Liver (tissue), 9 donors: Measurements from ENCODE around the gene SLC16A2. TPM values are rescaled to one million over a fixed set of nuclear protein-coding genes. Genes with fewer than 3 reads are reported as not detected.

Experiments
- DNase-seq: peaks from one replicate; pipeline ENCODE4 v3.0.0-alpha.2; 2017; ENCODE audit warnings: low spot score
- H3K27ac ChIP-seq, 2 donors: one replicate each; pipeline ENCODE4 v1.7.0; 2013; ENCODE audit warnings: inconsistent platforms in 2 of 2, low read length in 2 of 2, control low read depth in 1 of 2, low read depth in 1 of 2, mild to moderate bottlenecking in 1 of 2
- H3K27me3 ChIP-seq, 4 donors: one replicate each; pipeline versions ENCODE4 v1.6.1 to v1.7.0; 2013; ENCODE audit warnings: low read length in 3 of 4, inconsistent platforms in 1 of 4, mild to moderate bottlenecking in 1 of 4, moderate library complexity in 1 of 4; ENCODE audit not compliant: control insufficient read depth in 4 of 4, insufficient read depth in 4 of 4
- H3K36me3 ChIP-seq, 4 donors: one replicate each; pipeline versions ENCODE4 v1.6.1 to v1.7.0; 2013; ENCODE audit warnings: low read length in 3 of 4, mild to moderate bottlenecking in 3 of 4, low read depth in 1 of 4, moderate library complexity in 1 of 4; ENCODE audit not compliant: control insufficient read depth in 4 of 4, insufficient read depth in 3 of 4
- H3K4me1 ChIP-seq, 4 donors: one replicate each; pipeline versions ENCODE4 v1.6.1 to v1.7.0; 2013; ENCODE audit warnings: low read length in 3 of 4, mild to moderate bottlenecking in 3 of 4, moderate library complexity in 1 of 4; ENCODE audit not compliant: control insufficient read depth in 4 of 4, insufficient read depth in 4 of 4
- H3K4me3 ChIP-seq, 3 donors: one replicate each; pipeline versions ENCODE4 v1.6.1 to v1.7.0; 2013; ENCODE audit warnings: low read length in 3 of 3, control low read depth in 1 of 3, low read depth in 1 of 3, mild to moderate bottlenecking in 1 of 3
- H3K9ac ChIP-seq, 2 donors: one replicate each; pipeline ENCODE4 v1.7.0; 2013; ENCODE audit warnings: low read length in 2 of 2, mild to moderate bottlenecking in 2 of 2, moderate library complexity in 2 of 2, control low read depth in 1 of 2, low read depth in 1 of 2
- H3K9me3 ChIP-seq, 4 donors: one replicate each; pipeline versions ENCODE4 v1.6.1 to v1.7.0; 2013; ENCODE audit warnings: low read length in 3 of 4; ENCODE audit not compliant: control insufficient read depth in 4 of 4
- CTCF ChIP-seq: fragments of 150-350 bp; IDR thresholded peaks from 2 replicates; pipeline ENCODE4 v1.5.1; 2017; ENCODE audit warnings: improper control_type of control experiment, low read depth, low read length; ENCODE audit not compliant: missing input control
- EGR1 ChIP-seq, 2 donors: IDR thresholded peaks; 2 replicates each; pipeline ENCODE4 v1.6.1; 2016 to 2018; ENCODE audit warnings: antibody characterized with exemption in 2 of 2, low read depth in 2 of 2
- FOXA1 ChIP-seq: IDR thresholded peaks from 2 replicates; pipeline ENCODE4 v1.6.1; 2016; ENCODE audit warnings: antibody characterized with exemption
- FOXA2 ChIP-seq: IDR thresholded peaks from 2 replicates; pipeline ENCODE4 v1.6.1; 2016; ENCODE audit warnings: antibody characterized with exemption
- GABPA ChIP-seq, 2 donors: IDR thresholded peaks in 1 of 2; conservative IDR thresholded peaks in 1 of 2; 2 replicates each; pipeline ENCODE4 v1.6.1; 2016; ENCODE audit warnings: antibody characterized with exemption in 2 of 2, mild to moderate bottlenecking in 1 of 2, moderate library complexity in 1 of 2
- HNF4A ChIP-seq, 2 donors: conservative IDR thresholded peaks; 2 replicates each; pipeline ENCODE4 v1.6.1; 2016; ENCODE audit warnings: antibody characterized with exemption in 2 of 2, mild to moderate bottlenecking in 2 of 2
- HNF4G ChIP-seq: IDR thresholded peaks from 2 replicates; pipeline ENCODE4 v1.6.1; 2016; ENCODE audit warnings: antibody characterized with exemption
- JUND ChIP-seq, 2 donors: IDR thresholded peaks; 2 replicates each; pipeline ENCODE4 v1.6.1; 2016; ENCODE audit warnings: antibody characterized with exemption in 2 of 2
- NR2F2 ChIP-seq: IDR thresholded peaks from 2 replicates; pipeline ENCODE4 v1.6.1; 2016; ENCODE audit warnings: antibody characterized with exemption
- RAD21 ChIP-seq, 2 donors: IDR thresholded peaks; 2 replicates each; pipeline ENCODE4 v1.6.1; 2016; ENCODE audit warnings: antibody characterized with exemption in 2 of 2, mild to moderate bottlenecking in 2 of 2
- REST ChIP-seq: IDR thresholded peaks from 2 replicates; pipeline ENCODE4 v1.6.1; 2016; ENCODE audit warnings: antibody characterized with exemption, mild to moderate bottlenecking
- RXRA ChIP-seq, 2 donors: IDR thresholded peaks; 2 replicates each; pipeline ENCODE4 v1.6.1; 2017 to 2018; ENCODE audit warnings: antibody characterized with exemption in 2 of 2, mild to moderate bottlenecking in 1 of 2
- SP1 ChIP-seq: IDR thresholded peaks from 2 replicates; pipeline ENCODE4 v1.6.1; 2018; ENCODE audit warnings: antibody characterized with exemption, mild to moderate bottlenecking
- TAF1 ChIP-seq: conservative IDR thresholded peaks from 2 replicates; pipeline ENCODE4 v1.6.1; 2016; ENCODE audit warnings: antibody characterized with exemption, mild to moderate bottlenecking
- YY1 ChIP-seq: IDR thresholded peaks from 2 replicates; pipeline ENCODE4 v1.6.1; 2016; ENCODE audit warnings: antibody characterized with exemption, mild to moderate bottlenecking
- ZBTB33 ChIP-seq: IDR thresholded peaks from 2 replicates; pipeline ENCODE4 v1.6.1; 2016; ENCODE audit warnings: antibody characterized with exemption
- WGBS: extraction: QIAGEN DNeasy Blood & Tissue Kit; methylation state at CpG from one replicate; pipeline ENCODE4 v1.1.7; 2013; 5-methylcytosine and 5-hydroxymethylcytosine counted together
- polyA plus RNA-seq, 2 donors: library from polyadenylated mRNA; stranded (reverse) in 1 of 2; unstranded in 1 of 2; fragments of 200-250 nt in 1 of 2; fragments of >200 nt in 1 of 2; fragmentation: Nextera tagmentation in 1 of 2; extraction: Ambion mirVana in 1 of 2; gene quantifications; one replicate each; pipeline versions ENCODE4 v1.2.1 to v1.2.3, GENCODE V29; 2013 to 2015
- total RNA-seq, 2 donors: library from RNA; depleted of rRNA; stranded (reverse); fragments of >200 nt; gene quantifications; one replicate each; pipeline ENCODE4 v1.2.3, GENCODE V29; 2014
- TF ChIP-seq, protein P1 (sequence below): IDR thresholded peaks from 2 replicates; pipeline ENCODE4 v1.6.1; 2016; ENCODE audit warnings: antibody characterized with exemption
- TF ChIP-seq, protein P2 (sequence below): IDR thresholded peaks from 2 replicates; pipeline ENCODE4 v1.6.1; 2016; ENCODE audit warnings: antibody characterized with exemption
- donor health status: healthy.
- donor health status: healthy.
- donor health status: healthy.
- donor health status: healthy.
- donor health status: healthy.

SLC16A2 gene
- total and polyA plus RNA-seq, 4 donors: 10.0 to 32.7 (median 21.9) TPM

DNA sequence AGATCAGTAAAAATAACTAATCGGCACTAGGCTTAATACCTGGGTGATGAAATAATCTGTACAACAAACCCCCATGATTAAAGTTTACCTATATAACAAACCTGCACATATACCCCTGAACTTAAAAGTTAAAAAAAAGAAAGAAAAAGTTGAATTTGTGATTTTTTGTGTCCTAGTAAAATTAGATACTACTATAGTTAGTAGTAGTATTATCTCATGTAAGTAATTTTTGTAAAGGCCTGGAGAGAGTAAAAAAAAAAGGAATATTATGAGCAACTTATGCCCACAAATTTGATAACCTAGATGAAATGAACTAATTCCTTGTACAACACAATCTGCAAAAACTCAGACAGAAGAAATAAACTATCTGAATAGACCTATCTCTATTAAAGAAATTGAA lies 25.7 kb upstream of the SLC16A2 start:
- 97% methylated on average over 1 of the region's 1 CpG for WGBS
- TF ChIP-seq FOXA1: no peak
- no peak for TF ChIP-seq ZBTB33
- TF ChIP-seq, protein P1, sequence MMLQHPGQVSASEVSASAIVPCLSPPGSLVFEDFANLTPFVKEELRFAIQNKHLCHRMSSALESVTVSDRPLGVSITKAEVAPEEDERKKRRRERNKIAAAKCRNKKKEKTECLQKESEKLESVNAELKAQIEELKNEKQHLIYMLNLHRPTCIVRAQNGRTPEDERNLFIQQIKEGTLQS: no peak
- no peak for TF ChIP-seq HNF4A (conservative IDR thresholded peaks at IDR 0.05)
- no peak for TF ChIP-seq EGR1 (IDR thresholded peaks at IDR 0.05; ENCODE audit: low read depth in 2 of 2)
- no peak for TF ChIP-seq JUND (IDR thresholded peaks at IDR 0.05)
- TF ChIP-seq HNF4G: no peak
- TF ChIP-seq, protein P2, sequence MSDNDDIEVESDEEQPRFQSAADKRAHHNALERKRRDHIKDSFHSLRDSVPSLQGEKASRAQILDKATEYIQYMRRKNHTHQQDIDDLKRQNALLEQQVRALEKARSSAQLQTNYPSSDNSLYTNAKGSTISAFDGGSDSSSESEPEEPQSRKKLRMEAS: no peak
- TF ChIP-seq REST: no peak
- TF ChIP-seq CTCF: no peak
- no peak for TF ChIP-seq RAD21 (IDR thresholded peaks at IDR 0.05)
- no peak for TF ChIP-seq NR2F2
- no peak for TF ChIP-seq TAF1
- no peak for TF ChIP-seq FOXA2
- no peak for TF ChIP-seq YY1
- TF ChIP-seq RXRA (IDR thresholded peaks at IDR 0.05): no peak
- TF ChIP-seq SP1: no peak
- TF ChIP-seq GABPA (IDR thresholded peaks at IDR 0.05 in 1 of 2, conservative IDR thresholded peaks at IDR 0.05 in 1 of 2): no peak
- Histone ChIP-seq H3K9ac (no peak overlapping the region), H3K9me3 (no peaks in the 10 kb centered on the region), H3K36me3 (no peaks in the 10 kb centered on the region), H3K4me1 (no peaks in the 10 kb centered on the region), H3K27me3 (no peaks in the 10 kb centered on the region), H3K4me3 (no peak overlapping the region), H3K27ac (no peak overlapping the region)
- DNase-seq: no peak
